ENCODE measurements around the gene FCHO1.

DNA sequence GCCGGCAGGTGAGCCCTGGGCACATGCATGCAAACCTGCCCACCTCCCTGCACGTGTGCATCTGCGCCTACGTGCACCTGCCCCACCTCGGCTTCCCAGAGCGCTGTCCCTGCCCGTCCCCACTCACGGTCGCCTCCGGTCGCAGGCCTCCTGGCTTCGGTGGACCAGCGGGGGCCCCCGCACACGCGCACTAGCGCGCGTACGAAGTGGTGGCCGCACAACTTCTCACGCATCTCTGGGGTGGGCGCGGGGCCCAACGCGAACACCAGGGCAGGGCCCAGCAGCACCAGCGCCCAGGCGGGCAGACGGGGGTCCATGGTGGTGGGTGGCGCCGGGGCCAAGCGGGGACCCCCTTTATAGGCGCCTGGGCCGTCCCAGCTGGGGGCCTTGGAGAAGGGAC is 69.9 kb downstream of the FCHO1 start, which contains the start of gene INSL3:
- TF ChIP-seq GATAD2B (conservative IDR thresholded peaks at IDR 0.05; ENCODE audit: low read depth) (no peak), GABPA (IDR thresholded peaks at IDR 0.05; ENCODE audit: low read depth) (no peak), EGR1 (IDR thresholded peaks at IDR 0.05; ENCODE audit: borderline replicate concordance in 1 of 2, low read depth in 2 of 2, low read length in 2 of 2) (no peak), POLR2A (IDR thresholded peaks at IDR 0.05; ENCODE audit: low read depth, low read length) (peak; percentile 44; the same call in 1 of the 2 replicates), USF2 (IDR thresholded peaks at IDR 0.05; ENCODE audit: borderline replicate concordance, low read depth, low read length) (no peak)
- TF ChIP-seq, protein P1, sequence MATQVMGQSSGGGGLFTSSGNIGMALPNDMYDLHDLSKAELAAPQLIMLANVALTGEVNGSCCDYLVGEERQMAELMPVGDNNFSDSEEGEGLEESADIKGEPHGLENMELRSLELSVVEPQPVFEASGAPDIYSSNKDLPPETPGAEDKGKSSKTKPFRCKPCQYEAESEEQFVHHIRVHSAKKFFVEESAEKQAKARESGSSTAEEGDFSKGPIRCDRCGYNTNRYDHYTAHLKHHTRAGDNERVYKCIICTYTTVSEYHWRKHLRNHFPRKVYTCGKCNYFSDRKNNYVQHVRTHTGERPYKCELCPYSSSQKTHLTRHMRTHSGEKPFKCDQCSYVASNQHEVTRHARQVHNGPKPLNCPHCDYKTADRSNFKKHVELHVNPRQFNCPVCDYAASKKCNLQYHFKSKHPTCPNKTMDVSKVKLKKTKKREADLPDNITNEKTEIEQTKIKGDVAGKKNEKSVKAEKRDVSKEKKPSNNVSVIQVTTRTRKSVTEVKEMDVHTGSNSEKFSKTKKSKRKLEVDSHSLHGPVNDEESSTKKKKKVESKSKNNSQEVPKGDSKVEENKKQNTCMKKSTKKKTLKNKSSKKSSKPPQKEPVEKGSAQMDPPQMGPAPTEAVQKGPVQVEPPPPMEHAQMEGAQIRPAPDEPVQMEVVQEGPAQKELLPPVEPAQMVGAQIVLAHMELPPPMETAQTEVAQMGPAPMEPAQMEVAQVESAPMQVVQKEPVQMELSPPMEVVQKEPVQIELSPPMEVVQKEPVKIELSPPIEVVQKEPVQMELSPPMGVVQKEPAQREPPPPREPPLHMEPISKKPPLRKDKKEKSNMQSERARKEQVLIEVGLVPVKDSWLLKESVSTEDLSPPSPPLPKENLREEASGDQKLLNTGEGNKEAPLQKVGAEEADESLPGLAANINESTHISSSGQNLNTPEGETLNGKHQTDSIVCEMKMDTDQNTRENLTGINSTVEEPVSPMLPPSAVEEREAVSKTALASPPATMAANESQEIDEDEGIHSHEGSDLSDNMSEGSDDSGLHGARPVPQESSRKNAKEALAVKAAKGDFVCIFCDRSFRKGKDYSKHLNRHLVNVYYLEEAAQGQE (IDR thresholded peaks at IDR 0.05; ENCODE audit: low read depth, low read length), result no peak
- TF ChIP-seq, protein P2, sequence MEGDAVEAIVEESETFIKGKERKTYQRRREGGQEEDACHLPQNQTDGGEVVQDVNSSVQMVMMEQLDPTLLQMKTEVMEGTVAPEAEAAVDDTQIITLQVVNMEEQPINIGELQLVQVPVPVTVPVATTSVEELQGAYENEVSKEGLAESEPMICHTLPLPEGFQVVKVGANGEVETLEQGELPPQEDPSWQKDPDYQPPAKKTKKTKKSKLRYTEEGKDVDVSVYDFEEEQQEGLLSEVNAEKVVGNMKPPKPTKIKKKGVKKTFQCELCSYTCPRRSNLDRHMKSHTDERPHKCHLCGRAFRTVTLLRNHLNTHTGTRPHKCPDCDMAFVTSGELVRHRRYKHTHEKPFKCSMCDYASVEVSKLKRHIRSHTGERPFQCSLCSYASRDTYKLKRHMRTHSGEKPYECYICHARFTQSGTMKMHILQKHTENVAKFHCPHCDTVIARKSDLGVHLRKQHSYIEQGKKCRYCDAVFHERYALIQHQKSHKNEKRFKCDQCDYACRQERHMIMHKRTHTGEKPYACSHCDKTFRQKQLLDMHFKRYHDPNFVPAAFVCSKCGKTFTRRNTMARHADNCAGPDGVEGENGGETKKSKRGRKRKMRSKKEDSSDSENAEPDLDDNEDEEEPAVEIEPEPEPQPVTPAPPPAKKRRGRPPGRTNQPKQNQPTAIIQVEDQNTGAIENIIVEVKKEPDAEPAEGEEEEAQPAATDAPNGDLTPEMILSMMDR (IDR thresholded peaks at IDR 0.05 in 2 of 3, conservative IDR thresholded peaks at IDR 0.05 in 1 of 3; ENCODE audit: control insufficient read depth in 2 of 3, extremely low read depth in 1 of 3, insufficient read depth in 1 of 3, low read depth in 3 of 3, low read length in 3 of 3), result no peak

All from GM12878 (cell line).